ENCODE data around the gene WNT16. TPM values are rescaled to one million over a fixed set of nuclear protein-coding genes. Genes with fewer than 3 reads are reported as not detected.

Gene WNT16
- total RNA-seq, 1 donor from 2014 or later, result not detected

- intact Hi-C loops (cut with micrococcal nuclease), result no loop called here
Observed at GRCh38 chr7:121390109-121390508, 61.3 kb downstream of the WNT16 start.

GRCh38 chr7:121390617-121391016, 61.8 kb downstream of the WNT16 start:
- intact Hi-C loops (cut with micrococcal nuclease), result no loop called here

Other genes starting within 250 kb of the WNT16 start
- 52.8 and 54.8 TPM in 2 replicates for gene FAM3C, start 67.3 kb downstream of the WNT16 start, total RNA-seq